Kidney (tissue), 14 donors: ENCODE results near the gene RAB27B. TPM values are rescaled to one million over a fixed set of nuclear protein-coding genes. Genes with fewer than 3 reads are reported as not detected.
"Not testable (repeated sequence)": the region's sequence is repeated elsewhere in the genome, so short reads cannot be mapped to it uniquely, and the experiment has no call there.

Experiments
- DNase-seq, 5 donors: peaks; one replicate each; pipeline ENCODE4 v3.0.0-alpha.2; 2013 to 2020
- FAIRE-seq: peaks from 2 replicates; lab custom pipeline; 2012; peaks lifted over from hg19 to GRCh38; lab: Jason Lieb, UNC
- H3K27ac ChIP-seq, 2 donors: one replicate each; pipeline ENCODE4 v1.7.0; 2013; ENCODE audit warnings: low read depth in 2 of 2, low read length in 2 of 2, inconsistent platforms in 1 of 2
- H3K27me3 ChIP-seq: one replicate; pipeline ENCODE4 v1.7.1; 2013; ENCODE audit warnings: low read length, inconsistent platforms; ENCODE audit not compliant: control insufficient read depth, insufficient read depth
- H3K36me3 ChIP-seq, 3 donors: one replicate each; pipeline versions ENCODE4 v1.7.0 to v1.7.1; 2013; ENCODE audit warnings: low read length in 3 of 3, control low read depth in 1 of 3, inconsistent platforms in 1 of 3; ENCODE audit not compliant: insufficient read depth in 3 of 3, control insufficient read depth in 2 of 3
- H3K4me1 ChIP-seq, 3 donors: one replicate each; pipeline versions ENCODE4 v1.7.0 to v1.7.1; 2013; ENCODE audit warnings: low read length in 3 of 3, inconsistent platforms in 1 of 3, low read depth in 1 of 3; ENCODE audit not compliant: control insufficient read depth in 2 of 3, insufficient read depth in 2 of 3
- H3K4me3 ChIP-seq, 3 donors: one replicate each; pipeline versions ENCODE4 v1.7.0 to v1.8.1; 2013; ENCODE audit warnings: low read length in 3 of 3, control low read depth in 1 of 3, inconsistent platforms in 1 of 3
- H3K9ac ChIP-seq, 3 donors: one replicate each; pipeline versions ENCODE4 v1.7.0 to v1.7.1; 2013; ENCODE audit warnings: low read length in 3 of 3, control low read depth in 1 of 3, inconsistent platforms in 1 of 3
- H3K9me3 ChIP-seq, 3 donors: one replicate each; pipeline versions ENCODE4 v1.7.0 to v1.7.1; 2013; ENCODE audit warnings: low read length in 3 of 3, control low read depth in 1 of 3, inconsistent platforms in 1 of 3; ENCODE audit not compliant: control insufficient read depth in 2 of 3, insufficient read depth in 1 of 3
- intact Hi-C: fragments of 100-400 bp; cut with DNase I; formaldehyde crosslinking; loops from one replicate; pipeline ENCODE4 v1.11.1; 2022
- polyA plus RNA-seq: library from polyadenylated mRNA; stranded (reverse); fragments of 350-450 nt; fragmentation: Illumina TruSeq; extraction: RNeasy Lipid Tissue Mini Kit (QIAGEN cat#74804); gene quantifications from one replicate; pipeline ENCODE4 v1.2.3, GENCODE V29; 2014; ENCODE audit warnings: low read depth, low replicate concordance; ENCODE audit not compliant: insufficient read depth
- total RNA-seq: library from RNA; stranded (reverse); fragmentation: NEBNext Ultra II Directional; extraction: Animal tissue kit (Norgen Biotek cat#: 25700); gene quantifications from one replicate; pipeline ENCODE4 v1.2.1, GENCODE V29; 2021
- TF ChIP-seq, protein P1 (sequence below): IDR thresholded peaks from 3 replicates; pipeline ENCODE4 v1.5.1; 2012; ENCODE audit warnings: mild to moderate bottlenecking, moderate library complexity, borderline replicate concordance; ENCODE audit not compliant: insufficient read depth; ENCODE audit errors: extremely low read depth
- donor health status: control.
- donor health status: control.
- donor health status: control.
- donor health status: control.
- donor health status: control.
- donor health status: DM: yes; HTN: yes; CAD: no.
- donor health status: Normal renal cell carcinoma (clear cell type).

Gene RAB27B
- total and polyA plus RNA-seq, 2 donors from 2014 or later, result 0.32 to 4.1 TPM

- H3K27ac ChIP-seq, result no peak overlapping the region
- DNase-seq (no peak), FAIRE-seq (no peak)
- H3K4me3 ChIP-seq, result no peak overlapping the region
- no peak overlapping the region for H3K9ac ChIP-seq
- intact Hi-C loops, result no loop called here
- TF ChIP-seq, protein P1, sequence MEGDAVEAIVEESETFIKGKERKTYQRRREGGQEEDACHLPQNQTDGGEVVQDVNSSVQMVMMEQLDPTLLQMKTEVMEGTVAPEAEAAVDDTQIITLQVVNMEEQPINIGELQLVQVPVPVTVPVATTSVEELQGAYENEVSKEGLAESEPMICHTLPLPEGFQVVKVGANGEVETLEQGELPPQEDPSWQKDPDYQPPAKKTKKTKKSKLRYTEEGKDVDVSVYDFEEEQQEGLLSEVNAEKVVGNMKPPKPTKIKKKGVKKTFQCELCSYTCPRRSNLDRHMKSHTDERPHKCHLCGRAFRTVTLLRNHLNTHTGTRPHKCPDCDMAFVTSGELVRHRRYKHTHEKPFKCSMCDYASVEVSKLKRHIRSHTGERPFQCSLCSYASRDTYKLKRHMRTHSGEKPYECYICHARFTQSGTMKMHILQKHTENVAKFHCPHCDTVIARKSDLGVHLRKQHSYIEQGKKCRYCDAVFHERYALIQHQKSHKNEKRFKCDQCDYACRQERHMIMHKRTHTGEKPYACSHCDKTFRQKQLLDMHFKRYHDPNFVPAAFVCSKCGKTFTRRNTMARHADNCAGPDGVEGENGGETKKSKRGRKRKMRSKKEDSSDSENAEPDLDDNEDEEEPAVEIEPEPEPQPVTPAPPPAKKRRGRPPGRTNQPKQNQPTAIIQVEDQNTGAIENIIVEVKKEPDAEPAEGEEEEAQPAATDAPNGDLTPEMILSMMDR, result no peak
- H3K27me3 ChIP-seq, result no peaks in the 10 kb centered on the region
- no peaks in the 10 kb centered on the region for H3K36me3 ChIP-seq
- H3K4me1 ChIP-seq, result no peaks in the 10 kb centered on the region
- H3K9me3 ChIP-seq, result no peaks in the 10 kb centered on the region
Observed at GRCh38 chr18:54850598-54850997, 22.3 kb downstream of the RAB27B start.

GRCh38 chr18:54852780-54853675, 24.8 kb downstream of the RAB27B start:
- H3K27ac ChIP-seq, result no peak overlapping the region
- no peak overlapping the region for H3K4me3 ChIP-seq
- TF ChIP-seq, protein P1, result no peak
- intact Hi-C loops, result no loop called here
- no peak overlapping the region for H3K9ac ChIP-seq
- H3K36me3 ChIP-seq, result no peaks in the 10 kb centered on the region
- no peaks in the 10 kb centered on the region for H3K4me1 ChIP-seq
- FAIRE-seq, result no peak
- no peaks in the 10 kb centered on the region for H3K9me3 ChIP-seq
- no peak for DNase-seq
- H3K27me3 ChIP-seq, result no peaks in the 10 kb centered on the region

- H3K4me3 ChIP-seq, H3K9me3 ChIP-seq, DNase-seq, H3K27ac ChIP-seq, H3K27me3 ChIP-seq, H3K36me3 ChIP-seq, H3K4me1 ChIP-seq, H3K9ac ChIP-seq, intact Hi-C loops, FAIRE-seq: not testable (repeated sequence)
Observed at GRCh38 chr18:54855050-54855449, 26.8 kb downstream of the RAB27B start.

DNA sequence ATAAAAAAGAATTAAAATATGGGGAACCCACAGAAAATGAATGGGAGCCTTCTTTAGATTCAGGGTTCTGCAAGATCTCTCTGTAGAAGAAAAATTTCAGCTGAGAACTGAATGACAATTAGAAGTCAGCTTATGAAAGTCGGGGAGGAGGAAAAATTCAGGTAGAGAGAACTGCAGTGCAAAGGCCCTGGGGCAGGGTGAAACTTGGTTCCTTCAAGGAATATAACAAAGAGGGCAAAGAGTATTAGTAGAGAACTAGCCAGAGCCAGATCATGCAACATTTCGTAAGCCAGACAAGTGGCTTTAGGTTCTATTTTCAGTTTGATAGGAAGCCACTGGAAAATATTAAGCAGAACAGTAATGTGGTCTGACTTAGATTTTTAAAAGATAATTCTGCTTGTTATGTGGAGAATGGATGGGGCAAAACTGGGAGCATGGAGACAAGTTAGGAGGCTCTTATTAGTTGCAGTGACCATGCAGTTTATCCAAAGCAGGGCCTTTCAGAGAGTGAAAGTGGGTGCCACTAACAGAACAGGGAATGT, 27.9 kb downstream of the RAB27B start:
- FAIRE-seq, result no peak
- no peak for DNase-seq
- TF ChIP-seq, protein P1, result no peak
- Histone ChIP-seq H3K27ac (no peak overlapping the region), H3K9ac (no peak overlapping the region), H3K27me3 (no peaks in the 10 kb centered on the region), H3K9me3 (no peaks in the 10 kb centered on the region), H3K4me1 (no peaks in the 10 kb centered on the region), H3K36me3 (no peaks in the 10 kb centered on the region), H3K4me3 (no peak overlapping the region)
- intact Hi-C loops, result no loop called here
